ENCODE data around the gene MFSD6L.

The MFSD6L gene

GRCh38 chr17:8798846-8799569 is at the start of gene MFSD6L:
Gene MFSD6L, minus strand, starts transcription at chr17:8799365. Its CDS starts 245 bp downstream, at chr17:8799120.
- DNase-seq = no peak

- no peak for DNase-seq
These were observed 48.7 kb upstream of the MFSD6L start for GRCh38 chr17:8847891-8848290.

GRCh38 chr17:8846768-8847211 is 47.6 kb upstream of the MFSD6L start:
- peak; percentile 78 for DNase-seq

- DNase-seq = no peak
These were observed 45.4 kb upstream of the MFSD6L start for GRCh38 chr17:8844229-8845218.

- DNase-seq = no peak
These were observed 44.2 kb upstream of the MFSD6L start for GRCh38 chr17:8843344-8843743.

GRCh38 chr17:8841844-8842243 is 42.7 kb upstream of the MFSD6L start:
- no peak for DNase-seq

GRCh38 chr17:8839410-8839935 is 40.3 kb upstream of the MFSD6L start:
- no peak for DNase-seq

- DNase-seq = no peak
These were observed 39.5 kb upstream of the MFSD6L start for GRCh38 chr17:8838551-8839095.

GRCh38 chr17:8837563-8838075 is 38.5 kb upstream of the MFSD6L start:
- no peak for DNase-seq

GRCh38 chr17:8836821-8837562 is 37.8 kb upstream of the MFSD6L start:
- DNase-seq = no peak

GRCh38 chr17:8835631-8836364 is 36.6 kb upstream of the MFSD6L start:
- no peak for DNase-seq

GRCh38 chr17:8835106-8835505 is 35.9 kb upstream of the MFSD6L start:
- no peak for DNase-seq

GRCh38 chr17:8832711-8833352 is 33.7 kb upstream of the MFSD6L start:
- DNase-seq = peak; percentile 89

- DNase-seq = no peak
These were observed 32.2 kb upstream of the MFSD6L start for GRCh38 chr17:8831234-8831849.

GRCh38 chr17:8830141-8830540 is 31.0 kb upstream of the MFSD6L start:
- DNase-seq = no peak

- DNase-seq = no peak
These were observed 30.1 kb upstream of the MFSD6L start for GRCh38 chr17:8829036-8829941.

- DNase-seq = no peak
These were observed 29.3 kb upstream of the MFSD6L start for GRCh38 chr17:8828517-8828875.

- no peak for DNase-seq
These were observed 27.8 kb upstream of the MFSD6L start for GRCh38 chr17:8826808-8827435.

- no peak for DNase-seq
These were observed 26.6 kb upstream of the MFSD6L start for GRCh38 chr17:8825802-8826201.

Measured in NCI-H82 (cell line).